NAMALWA (cell line): ENCODE measurements around the gene MXD1.
A peak's percentile ranks its signal among the peaks of the same experiment; 100 is the strongest.
"Not testable (repeated sequence)": the region's sequence is repeated elsewhere in the genome, so short reads cannot be mapped to it uniquely, and the experiment has no call there.

ENCODE experiments used
- DNase-seq: peaks from one replicate; pipeline ENCODE4 v3.0.0-alpha.2; 2015; ENCODE audit warnings: low spot score

The MXD1 gene

DNA sequence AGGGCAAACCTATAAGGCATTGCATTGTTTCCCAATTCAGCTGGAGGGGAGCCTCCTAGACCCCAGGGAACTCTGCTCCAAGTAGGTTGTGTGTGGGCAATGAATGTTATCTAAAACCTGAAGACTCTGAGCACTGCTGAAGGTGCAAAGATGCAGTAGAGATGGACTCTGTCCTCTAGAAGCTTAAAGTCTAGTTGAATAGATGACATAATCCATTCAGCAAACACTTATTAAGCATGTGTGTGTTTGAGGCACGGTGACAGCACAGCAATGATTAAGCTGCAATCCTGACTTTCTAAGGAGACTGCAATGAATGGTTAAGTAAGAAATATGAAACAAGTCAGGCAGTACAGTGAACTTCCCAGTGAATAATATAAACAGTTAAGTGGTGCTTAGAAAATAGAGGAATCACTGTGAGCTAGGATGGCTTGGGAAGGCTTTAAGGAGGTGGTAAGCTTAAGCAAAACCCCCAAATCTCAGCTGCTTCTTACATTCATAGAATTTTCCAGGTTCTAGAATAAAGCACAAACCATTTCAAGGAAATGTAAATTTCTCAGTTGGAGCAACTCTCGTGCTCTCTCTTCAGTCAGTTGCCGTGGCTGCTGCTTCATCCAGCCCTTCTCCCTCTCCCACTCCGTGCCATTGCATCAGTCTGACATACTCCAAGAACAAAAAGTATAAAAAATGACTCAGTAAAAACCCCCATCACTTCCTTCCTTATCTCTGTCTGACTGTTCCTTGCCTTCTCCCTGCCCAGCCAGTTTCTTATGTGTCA lies 19.1 kb downstream of the MXD1 start:
- DNase-seq: no peak

DNA sequence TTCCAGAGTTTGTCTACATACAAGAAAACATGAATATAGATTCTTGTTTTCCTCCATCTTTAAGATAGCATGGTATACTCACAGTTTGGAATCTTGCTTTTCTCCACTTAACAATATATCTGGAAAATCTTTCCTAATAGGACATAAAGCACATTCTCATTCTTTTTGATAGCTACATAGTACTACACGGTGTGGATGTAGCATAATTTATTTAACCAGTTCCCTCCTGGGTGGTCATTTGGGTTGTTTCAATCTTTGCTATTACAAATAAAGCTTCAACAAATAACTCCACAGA lies 19.7 kb downstream of the MXD1 start:
- no peak for DNase-seq

DNA sequence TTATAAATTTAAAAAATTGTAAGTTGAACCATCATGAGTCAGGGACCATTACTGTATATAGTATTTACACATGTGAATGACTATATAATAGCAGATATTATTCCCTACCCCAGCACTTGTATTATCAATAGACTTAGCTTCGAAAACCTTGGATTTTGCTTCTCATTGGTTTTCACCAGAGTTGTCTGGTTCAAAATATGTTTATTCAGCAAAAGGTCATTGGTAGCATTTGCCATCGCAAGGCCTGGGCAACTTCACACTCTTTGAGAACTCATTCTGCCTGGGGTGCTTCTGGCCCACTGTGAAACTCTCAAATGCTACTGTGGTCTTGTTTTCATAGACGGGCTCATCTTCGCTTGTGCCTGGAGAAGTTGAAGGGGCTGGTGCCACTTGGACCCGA lies 20.1 kb downstream of the MXD1 start:
- no peak for DNase-seq

DNA sequence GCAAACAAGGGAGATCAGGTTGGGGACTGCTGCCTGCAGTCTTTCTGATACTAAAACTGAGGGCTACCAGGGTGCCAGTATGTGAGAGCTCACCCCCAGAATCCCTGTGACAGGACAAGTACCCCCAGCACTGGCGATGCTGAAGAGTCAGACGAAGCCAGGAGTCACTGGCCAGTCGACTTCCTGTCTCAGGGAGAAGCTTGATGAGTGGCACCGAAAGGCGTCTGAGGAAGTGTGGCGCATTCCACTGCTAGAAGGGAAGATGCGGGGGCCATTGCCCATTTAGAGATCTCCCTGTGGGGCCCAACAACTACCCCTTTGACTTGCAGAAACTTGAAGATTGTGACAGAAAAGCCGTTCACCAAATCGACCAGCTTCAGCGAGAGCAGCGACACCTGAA lies 22.0 kb downstream of the MXD1 start:
- DNase-seq: no peak

DNA sequence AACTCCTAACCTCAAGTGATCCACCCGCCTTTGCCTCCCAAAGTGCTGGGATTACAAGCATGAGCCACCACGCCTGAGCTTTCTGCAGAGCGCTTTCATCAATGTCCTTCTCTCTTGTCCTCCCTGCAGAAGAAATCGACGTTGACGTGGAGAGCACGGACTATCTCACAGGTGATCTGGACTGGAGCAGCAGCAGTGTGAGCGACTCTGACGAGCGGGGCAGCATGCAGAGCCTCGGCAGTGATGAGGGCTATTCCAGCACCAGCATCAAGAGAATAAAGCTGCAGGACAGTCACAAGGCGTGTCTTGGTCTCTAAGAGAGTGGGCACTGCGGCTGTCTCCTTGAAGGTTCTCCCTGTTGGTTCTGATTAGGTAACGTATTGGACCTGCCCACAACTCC lies 23.1 kb downstream of the MXD1 start:
- DNase-seq: no peak

DNA sequence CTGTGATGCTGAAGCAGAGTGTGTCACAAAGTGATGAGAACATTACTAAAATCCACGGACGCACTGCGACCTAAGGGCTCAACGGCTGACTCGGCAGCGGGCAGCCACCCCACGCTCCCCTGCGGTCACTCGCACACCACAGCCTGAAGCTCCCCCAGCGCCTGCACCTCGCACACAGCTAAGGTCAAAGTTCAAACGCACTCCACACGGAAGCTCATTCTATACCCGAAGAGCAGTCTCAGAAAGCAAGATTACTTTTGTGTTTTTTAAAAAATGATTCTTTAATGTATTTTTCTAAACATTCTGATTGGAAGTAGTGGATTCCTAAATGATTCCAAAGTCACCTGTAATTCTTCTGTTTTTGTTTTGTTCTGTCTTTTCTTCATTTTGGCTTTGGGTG lies 24.8 kb downstream of the MXD1 start:
- no peak for DNase-seq

DNA sequence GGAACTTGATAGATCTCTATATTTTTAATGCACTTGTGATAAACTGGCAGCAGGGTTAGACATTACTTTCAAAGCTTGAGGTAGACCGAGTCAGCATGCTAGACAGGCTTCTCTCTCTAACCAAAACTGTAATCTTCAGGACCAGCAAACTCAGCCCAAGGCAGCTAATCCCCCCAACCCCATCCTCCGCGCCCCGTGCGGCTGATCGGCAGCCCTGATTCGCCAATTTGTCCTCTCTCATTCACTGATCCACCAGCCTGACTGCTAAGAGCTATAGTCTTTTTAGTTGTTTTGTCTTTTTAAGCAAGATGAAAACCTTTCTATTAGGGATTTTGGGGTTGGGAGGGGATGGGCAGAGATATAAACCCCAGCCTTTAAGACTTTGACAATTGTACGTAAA lies 25.8 kb downstream of the MXD1 start:
- no peak for DNase-seq

DNA sequence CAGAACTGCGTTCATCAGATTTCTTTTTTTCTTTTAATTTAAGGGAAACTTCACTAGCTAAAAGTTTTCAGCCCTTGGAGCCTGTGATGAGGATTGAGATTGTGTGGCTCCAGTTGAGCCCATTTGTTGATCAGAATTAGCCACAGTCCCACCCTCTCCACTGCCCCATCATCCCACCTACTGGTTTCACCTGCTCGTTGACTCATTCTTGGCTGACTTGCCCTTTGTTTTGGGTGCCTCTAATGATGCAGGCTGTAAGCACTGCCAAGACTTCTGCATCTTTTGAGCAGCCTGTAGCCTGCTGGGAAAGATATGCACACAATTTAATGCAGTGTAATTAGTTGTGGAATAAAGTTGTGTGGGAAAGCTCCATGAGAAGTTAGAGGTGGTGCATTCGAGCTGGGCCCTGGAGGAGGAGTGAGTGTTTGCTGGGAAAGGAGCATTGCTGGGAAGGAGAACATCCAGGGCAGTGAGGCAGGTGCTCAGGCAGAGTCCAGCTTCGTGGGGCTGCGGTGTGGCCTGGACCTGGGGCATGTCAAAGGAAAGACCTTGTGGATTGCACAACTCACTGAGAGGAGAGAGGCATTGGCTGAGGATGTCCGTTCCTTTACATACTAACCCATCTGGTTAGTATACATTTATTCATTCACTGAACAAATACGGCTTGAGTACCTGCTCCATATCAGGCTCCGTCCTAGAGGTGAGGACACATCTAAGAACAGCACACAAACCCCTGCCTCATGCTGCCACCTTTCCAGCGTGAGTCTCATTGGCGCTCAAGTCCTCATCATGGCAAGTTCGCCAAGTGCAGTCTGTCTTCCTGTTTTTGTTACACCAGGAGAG lies 28.3 kb downstream of the MXD1 start:
- no peak for DNase-seq

DNA sequence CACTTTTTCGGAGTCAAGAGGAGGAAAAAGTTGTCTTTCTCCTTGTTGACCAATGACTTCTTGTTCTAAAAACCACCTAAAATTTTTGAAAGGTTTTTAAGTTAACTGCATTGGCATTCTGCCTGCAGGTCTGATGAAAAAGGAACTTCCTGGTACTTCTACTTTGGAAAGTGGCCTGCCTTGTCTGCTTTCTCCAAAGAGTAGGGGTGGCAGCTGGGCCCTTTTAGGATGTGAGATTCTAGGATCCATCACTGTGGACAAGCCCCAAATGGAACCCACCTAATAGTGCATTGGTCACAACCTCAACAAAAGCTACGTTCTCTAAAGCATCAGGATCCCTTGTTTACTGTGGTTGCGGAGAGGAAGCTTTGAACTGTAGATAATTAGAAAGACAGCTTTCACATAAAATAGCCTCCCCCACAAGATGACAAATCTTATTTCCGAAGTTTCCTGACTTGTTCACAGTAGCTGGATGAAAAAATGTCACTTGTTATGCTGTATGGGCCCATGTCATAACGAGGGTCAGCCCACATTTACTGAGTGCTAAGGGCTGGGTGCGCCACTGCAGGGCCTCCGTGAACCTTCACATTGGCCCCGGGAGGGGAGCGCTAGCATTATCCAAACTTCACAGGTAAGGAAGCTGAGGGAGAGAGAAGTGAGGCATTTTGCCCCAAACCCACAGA lies 29.1 kb downstream of the MXD1 start:
- DNase-seq: no peak

DNA sequence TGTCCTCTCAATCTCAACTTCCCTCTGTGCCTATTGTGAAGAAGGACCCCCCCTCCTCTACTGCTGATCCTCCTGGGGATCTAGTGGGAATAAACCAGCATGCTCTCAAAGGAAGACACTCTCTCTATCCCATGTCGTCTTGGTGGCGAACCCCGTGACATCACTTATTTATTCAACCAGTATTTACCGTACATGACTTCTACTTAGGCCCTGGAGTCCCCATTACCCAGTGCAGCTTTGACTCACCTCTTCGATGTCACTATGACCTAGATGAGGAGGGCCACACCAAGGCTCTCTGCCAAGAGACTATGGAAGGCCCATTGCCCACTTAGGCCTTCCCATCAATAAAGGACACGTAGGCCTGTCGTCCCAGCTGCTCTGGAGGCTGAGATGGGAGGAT lies 29.8 kb downstream of the MXD1 start:
- no peak for DNase-seq

DNA sequence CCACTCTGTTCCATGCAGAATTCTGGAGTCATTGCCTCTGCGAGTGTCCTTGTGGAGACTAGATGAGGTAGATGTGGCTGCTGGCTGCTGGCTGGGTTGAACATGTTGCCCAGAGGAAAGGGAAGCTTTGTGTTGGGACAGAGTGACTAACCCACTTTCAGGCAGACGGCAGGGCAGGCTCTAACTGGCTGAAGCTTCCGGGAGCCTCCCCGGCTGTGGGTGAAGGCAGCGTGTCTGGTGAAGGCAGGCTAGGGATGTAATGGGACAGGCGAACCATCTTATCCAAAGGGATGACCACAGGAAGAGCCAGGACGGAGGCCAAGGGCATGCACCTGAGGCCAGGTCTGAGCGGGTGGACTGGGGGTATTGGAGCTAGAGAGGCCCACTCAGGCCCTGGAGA lies 30.5 kb downstream of the MXD1 start:
- no peak for DNase-seq

DNA sequence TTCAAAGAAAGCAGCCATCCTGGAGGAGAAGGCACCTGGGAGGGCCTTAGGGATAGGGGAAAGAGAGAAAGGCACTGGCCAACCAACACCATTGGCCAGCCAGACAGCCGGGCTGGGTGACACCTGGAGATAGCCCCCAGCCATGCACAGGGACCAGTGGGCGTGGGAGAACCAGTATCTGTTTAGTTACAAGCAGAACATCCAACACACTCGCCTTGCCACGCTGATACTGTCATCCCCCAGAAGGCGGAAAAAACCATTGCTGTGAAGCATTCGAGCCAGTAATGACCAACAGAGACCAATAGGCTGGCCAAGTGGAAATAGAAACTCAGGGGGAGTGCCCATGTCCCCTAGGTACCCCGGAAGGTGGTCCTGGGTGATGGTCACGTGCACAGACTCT lies 31.0 kb downstream of the MXD1 start:
- DNase-seq: no peak

DNA sequence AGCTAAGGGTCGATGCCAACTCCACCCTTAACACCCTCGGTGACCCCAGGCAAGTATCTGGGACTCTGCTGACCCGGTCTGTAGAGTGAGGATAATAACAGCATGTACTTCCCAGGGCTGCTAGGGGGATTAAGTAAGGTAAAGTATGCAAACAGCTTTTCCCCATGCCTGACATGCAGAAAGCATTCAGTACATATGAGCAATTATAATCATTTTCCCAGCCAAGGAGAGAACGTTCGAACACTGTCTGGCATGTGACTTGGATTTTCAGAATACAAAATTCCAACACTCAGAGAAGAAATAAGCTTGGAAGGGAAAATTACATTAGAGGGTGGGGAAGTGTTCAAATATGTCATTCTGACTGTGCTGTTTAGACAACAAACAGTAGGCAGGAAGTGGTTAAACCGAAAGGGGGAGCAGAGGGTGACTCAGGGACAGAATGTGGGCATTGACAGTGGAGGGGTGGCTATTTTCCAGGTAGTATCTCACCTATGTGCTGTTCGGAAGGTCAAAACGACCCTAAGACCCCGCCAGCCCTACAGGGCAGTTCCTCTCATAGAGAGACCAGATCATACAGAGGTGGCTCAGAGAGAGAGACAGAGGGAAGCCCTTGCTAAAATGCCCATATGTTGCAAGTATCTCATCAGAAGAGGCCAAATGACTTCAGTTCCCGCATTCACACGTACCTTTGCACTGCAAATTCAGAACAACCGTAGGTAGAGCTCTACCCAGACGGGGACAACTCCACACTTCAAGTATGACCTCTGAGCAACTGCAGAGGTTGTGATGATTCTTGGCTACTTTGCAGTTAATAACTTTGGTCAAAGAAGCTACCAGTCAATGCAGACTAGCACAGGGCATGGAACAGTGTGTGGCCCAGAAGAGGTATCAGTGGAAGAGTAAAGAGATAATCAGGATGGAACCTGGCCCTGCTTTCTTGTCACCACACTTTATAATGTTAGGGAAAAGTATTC lies 31.7 kb downstream of the MXD1 start:
- DNase-seq: peak; percentile 36

DNA sequence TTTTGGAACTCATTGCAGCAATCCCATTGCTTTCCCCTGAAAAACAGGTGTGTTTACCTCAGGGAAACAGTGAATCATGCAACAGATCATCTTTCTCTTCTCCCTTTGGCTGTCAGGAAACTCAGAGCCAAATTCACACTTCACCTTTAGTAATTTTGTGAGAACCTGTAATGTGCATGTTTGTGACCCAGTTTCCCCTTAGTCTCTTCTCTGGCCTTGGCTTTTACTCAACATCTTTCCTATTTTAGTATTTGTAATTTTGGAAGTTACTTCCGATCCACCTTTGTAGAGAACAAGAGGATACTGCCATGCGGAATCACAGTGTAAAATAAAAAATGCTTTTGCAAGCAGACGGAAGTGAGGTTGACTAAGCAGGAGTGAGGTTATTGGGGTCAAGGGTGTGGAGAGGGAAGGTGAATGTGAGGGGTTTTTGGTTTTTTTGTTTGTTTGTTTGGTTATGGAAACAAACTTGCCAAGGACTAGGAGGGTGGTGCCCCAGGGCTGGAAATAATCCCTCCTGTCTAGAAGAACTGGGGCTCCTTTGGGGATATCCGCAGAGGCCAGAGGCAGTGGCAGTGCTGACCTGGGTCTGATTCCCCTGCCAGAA lies 32.5 kb downstream of the MXD1 start:
- DNase-seq: no peak

DNA sequence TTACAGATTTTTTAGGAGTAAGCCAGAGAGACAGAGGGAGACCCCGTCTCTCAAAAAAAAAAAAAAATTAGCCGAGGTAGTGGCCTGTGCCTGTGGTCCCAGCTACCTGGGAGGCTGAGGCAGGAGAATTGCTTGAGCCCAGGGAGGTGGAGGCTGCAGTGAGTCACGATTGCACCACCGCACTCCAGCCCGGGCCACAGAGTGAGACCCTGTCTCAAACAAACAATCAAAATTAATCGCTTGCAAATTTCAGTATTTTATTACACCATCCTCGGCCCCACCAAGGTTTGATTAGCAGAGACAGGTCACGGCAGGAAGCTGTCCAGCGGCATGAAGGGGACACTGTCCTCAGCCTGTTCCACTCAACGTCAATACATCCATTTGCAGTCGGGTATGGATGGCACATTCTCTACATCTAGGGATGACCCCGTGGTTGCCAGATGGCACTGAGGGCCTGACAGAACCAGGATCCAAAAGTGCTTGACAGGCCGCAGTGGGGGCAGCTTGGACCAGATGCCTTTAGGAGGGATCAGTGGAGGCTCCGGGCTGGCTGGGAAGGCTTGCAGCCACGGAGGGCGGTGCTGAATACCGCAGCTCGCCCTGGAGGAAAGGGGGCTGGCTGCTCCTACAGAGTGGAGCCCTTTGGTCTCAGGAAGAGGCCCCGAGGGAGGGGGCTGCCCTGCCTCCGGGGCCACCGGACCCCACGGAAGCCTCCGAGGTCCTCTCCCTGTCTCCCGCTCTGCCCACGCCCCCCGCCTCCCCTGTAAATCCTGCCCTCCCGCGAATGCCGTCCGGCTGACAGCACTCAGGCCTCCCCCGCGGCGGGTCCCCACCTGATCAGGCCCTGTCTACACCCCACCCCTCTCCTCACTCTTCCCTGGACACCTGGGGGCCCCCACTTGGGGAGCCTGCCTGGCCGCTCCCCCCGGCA lies 33.4 kb downstream of the MXD1 start:
- no peak for DNase-seq

DNA sequence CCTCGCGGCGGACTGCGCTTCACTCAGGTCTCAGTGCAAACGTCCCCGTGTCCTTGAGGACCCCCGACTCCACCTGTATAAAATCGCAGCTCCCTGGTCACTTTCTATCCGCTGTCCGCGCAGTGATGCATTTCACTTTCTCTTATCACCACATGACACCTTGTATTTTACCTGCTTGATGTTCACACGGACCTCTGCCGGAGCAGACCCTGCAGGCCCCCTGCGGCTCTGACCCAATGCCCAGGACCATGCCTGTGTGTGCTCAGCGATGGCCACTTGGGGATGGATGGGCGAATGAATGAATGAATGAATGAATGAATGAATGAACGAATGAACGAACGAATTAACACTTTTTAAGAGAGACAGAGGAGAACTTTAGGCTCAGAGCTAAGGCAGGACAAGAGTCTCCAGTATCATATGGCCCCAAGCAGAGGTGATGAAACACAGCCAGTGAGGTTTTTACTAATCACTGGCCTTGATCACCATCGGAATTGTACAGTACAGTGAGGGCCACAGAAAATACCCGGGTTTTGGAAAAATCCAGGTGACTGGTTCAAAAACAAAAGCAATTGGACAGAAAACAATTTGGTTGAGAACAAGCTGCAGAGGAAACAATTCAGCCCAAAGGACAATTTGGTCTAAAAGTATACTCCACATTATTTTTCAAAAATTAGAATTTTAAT lies 34.2 kb downstream of the MXD1 start:
- no peak for DNase-seq

DNA sequence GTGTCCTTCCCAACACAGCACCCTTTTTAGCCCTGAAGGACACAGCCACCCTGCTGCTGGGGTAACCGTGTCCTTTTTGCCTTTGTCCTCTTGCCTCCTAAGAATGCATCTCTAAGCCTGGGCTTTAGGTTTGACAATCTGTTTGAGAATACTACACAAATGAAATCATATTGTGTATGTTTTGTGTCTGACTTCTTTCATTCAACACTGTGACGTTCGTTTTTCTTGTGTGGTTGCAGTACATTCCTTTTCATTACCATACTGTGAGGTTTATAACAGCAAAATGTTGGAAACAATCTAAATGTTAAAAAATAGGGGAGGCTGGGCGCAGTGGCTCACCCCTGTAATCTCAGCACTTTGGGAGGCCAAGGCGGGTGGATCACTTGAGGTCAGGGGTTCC lies 35.3 kb downstream of the MXD1 start:
- no peak for DNase-seq

DNA sequence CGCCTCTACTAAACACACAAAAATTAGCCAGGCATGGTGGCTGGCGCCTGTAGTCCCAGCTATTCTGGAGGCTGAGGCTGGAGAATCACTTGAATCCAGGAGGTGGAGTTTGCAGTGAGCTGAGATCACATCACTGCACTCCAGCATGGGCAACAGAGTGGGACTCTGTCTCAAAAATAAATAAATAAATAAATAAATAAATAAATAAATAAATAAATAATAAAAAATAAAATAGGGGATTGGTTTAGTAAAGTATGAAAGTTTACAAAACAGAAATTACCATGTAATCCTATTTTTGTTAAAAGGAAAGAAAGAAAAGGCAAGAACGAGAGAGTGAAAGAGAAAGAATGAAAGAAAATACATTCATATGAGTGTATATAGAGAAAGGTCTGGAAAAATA lies 35.8 kb downstream of the MXD1 start:
- DNase-seq: not testable (repeated sequence)

DNA sequence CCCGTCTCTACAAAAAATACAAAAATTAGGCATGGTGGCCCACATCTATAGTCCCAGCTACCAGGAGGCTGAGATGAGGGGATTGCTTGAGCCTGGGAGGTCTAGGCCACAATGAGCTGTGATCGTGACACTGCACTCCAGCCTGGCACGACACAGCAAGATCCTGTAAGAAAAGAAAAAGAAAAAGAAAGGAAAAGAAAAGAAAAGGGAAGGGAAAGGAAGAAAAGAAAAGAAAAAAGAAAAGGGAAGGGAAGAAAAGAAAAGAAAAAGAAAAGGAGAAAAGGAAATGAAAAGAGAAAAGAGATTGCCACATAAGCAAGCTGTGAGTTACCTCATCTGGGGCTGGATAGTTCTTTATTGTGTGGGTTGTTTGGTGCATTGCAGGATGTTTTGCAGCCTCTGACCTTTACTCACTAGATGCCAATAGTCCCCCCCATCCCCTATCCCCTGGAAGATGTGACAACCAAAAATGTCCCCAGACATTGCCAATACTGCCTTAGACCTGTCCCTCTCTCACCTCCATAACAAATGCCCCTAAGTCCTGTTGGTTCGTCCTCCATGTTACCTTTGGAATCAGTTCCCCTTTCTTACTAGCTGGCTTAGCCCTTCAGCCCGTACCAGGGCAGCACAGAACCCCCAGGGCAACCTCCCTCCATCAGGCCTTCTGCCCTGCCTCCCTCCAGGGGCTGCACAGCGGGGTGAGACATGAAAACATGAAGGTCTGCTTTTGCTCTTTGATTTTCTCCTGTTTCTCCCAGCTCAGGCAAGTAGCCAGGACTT lies 37.6 kb downstream of the MXD1 start:
- no peak for DNase-seq
